Neural cell (in vitro differentiated cells): ENCODE measurements around the gene ECI1.

Experiments
- CTCF ChIP-seq: fragments of 450-650 bp; IDR thresholded peaks from 2 replicates; pipeline ENCODE4 v1.5.1; 2014; ENCODE audit warnings: antibody characterized with exemption, mild to moderate bottlenecking, moderate library complexity; ENCODE audit not compliant: poor library complexity, severe bottlenecking
- EP300 ChIP-seq: fragments of 450-650 bp; conservative IDR thresholded peaks from 2 replicates; pipeline ENCODE4 v1.6.1; 2014; ENCODE audit warnings: antibody characterized with exemption, mild to moderate bottlenecking, moderate library complexity; ENCODE audit not compliant: poor library complexity, severe bottlenecking
- EZH2 ChIP-seq: fragments of 200-600, 300-800 bp; shearing (Covaris generic), sonication (generic); IDR thresholded peaks from 2 replicates; pipeline ENCODE4 v1.6.1; 2014; ENCODE audit warnings: antibody characterized with exemption, low read length, borderline replicate concordance, mild to moderate bottlenecking; ENCODE audit not compliant: insufficient read depth, poor library complexity, severe bottlenecking
- MXI1 ChIP-seq: fragments of 450-650 bp; conservative IDR thresholded peaks from 2 replicates; pipeline ENCODE4 v1.6.1; 2014; ENCODE audit warnings: antibody characterized with exemption, mild to moderate bottlenecking; ENCODE audit not compliant: poor library complexity, severe bottlenecking
- POLR2AphosphoS5 ChIP-seq: IDR thresholded peaks from 2 replicates; pipeline ENCODE4 v1.6.1; 2012
- REST ChIP-seq: IDR thresholded peaks from 2 replicates; pipeline ENCODE4 v1.6.1; 2012; ENCODE audit warnings: borderline replicate concordance

GRCh38 chr16:2251296-2252111, at the start of gene ECI1:
- TF ChIP-seq EZH2: no peak
- TF ChIP-seq POLR2AphosphoS5: peak; percentile 45
- peak; percentile 69 for TF ChIP-seq CTCF
- TF ChIP-seq EP300: no peak
- TF ChIP-seq REST: peak; percentile 53
- TF ChIP-seq MXI1: peak; percentile 55
